Measurements from ENCODE around the gene MTG1.

The MTG1 gene

GRCh38 chr10:133471300-133472109, 77.5 kb downstream of the MTG1 start:
- DNase-seq: no peak
